ENCODE measurements around the gene FBP2. TPM values are rescaled to one million over a fixed set of nuclear protein-coding genes. Genes with fewer than 3 reads are reported as not detected.

The FBP2 gene
- polyA plus RNA-seq, 1 of the 3 experiments (the other 2 are of a cell fraction) = not detected

DNA sequence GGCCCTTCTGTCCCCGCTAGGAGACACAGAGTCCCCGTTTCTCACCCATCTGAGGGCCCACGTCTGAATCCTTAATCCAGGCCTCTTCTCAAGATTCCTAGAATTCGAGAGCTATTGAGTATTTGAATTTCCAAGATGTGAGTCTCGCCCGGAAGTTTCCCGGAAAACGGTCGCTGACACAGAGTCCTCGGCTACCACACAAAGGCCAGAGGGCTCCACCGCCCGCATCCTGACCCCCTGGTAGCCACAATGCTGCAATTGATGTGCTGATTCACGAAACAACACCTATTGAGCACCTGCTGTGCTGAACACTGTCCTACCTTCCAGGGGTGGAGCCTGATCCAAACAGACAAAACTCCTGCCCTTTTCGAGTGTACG lies 46.4 kb upstream of the FBP2 start:
- H3K4me3 ChIP-seq (ENCODE audit: low read depth in 2 of 2, low read length in 1 of 2) = no peak overlapping the region
- no peaks in the 10 kb centered on the region for H3F3A ChIP-seq (replicated peaks; ENCODE audit: insufficient read depth)
- DNase-seq = no peak
- no peaks in the 10 kb centered on the region for H3K27me3 ChIP-seq (ENCODE audit: insufficient read depth)
- H3K9ac ChIP-seq = no peak overlapping the region
- no peaks in the 10 kb centered on the region for H3K79me2 ChIP-seq (ENCODE audit: insufficient read depth)
- WGBS (ENCODE audit: low lambda C conversion rate) = 83% methylated on average over 15 of the region's 15 CpGs
- no peaks in the 10 kb centered on the region; a peak in 1 of 4 replicates for H3K4me1 ChIP-seq (ENCODE audit: control insufficient read depth in 1 of 2, insufficient read depth in 2 of 2, low read depth in 1 of 2, low read length in 1 of 2)
- TF ChIP-seq, protein P1, sequence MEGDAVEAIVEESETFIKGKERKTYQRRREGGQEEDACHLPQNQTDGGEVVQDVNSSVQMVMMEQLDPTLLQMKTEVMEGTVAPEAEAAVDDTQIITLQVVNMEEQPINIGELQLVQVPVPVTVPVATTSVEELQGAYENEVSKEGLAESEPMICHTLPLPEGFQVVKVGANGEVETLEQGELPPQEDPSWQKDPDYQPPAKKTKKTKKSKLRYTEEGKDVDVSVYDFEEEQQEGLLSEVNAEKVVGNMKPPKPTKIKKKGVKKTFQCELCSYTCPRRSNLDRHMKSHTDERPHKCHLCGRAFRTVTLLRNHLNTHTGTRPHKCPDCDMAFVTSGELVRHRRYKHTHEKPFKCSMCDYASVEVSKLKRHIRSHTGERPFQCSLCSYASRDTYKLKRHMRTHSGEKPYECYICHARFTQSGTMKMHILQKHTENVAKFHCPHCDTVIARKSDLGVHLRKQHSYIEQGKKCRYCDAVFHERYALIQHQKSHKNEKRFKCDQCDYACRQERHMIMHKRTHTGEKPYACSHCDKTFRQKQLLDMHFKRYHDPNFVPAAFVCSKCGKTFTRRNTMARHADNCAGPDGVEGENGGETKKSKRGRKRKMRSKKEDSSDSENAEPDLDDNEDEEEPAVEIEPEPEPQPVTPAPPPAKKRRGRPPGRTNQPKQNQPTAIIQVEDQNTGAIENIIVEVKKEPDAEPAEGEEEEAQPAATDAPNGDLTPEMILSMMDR (IDR thresholded peaks at IDR 0.05) = no peak
- H2AFZ ChIP-seq (ENCODE audit: low read depth) = no peak overlapping the region
- H3K36me3 ChIP-seq (replicated peaks in 1 of 2; ENCODE audit: control insufficient read depth in 1 of 2, insufficient read depth in 2 of 2, low read length in 1 of 2) = no peaks in the 10 kb centered on the region
- CTCF ChIA-PET = no interaction called here
- POLR2A ChIA-PET = no interaction called here
- H3K4me2 ChIP-seq = no peak overlapping the region
- no peaks in the 10 kb centered on the region for H4K20me1 ChIP-seq (ENCODE audit: insufficient read depth)
- no peak overlapping the region for H3K27ac ChIP-seq (ENCODE audit: low read depth in 2 of 2, low read length in 1 of 2)
- H3K9me3 ChIP-seq = no peaks in the 10 kb centered on the region
- no peaks in the 10 kb centered on the region for H3K9me2 ChIP-seq

DNA sequence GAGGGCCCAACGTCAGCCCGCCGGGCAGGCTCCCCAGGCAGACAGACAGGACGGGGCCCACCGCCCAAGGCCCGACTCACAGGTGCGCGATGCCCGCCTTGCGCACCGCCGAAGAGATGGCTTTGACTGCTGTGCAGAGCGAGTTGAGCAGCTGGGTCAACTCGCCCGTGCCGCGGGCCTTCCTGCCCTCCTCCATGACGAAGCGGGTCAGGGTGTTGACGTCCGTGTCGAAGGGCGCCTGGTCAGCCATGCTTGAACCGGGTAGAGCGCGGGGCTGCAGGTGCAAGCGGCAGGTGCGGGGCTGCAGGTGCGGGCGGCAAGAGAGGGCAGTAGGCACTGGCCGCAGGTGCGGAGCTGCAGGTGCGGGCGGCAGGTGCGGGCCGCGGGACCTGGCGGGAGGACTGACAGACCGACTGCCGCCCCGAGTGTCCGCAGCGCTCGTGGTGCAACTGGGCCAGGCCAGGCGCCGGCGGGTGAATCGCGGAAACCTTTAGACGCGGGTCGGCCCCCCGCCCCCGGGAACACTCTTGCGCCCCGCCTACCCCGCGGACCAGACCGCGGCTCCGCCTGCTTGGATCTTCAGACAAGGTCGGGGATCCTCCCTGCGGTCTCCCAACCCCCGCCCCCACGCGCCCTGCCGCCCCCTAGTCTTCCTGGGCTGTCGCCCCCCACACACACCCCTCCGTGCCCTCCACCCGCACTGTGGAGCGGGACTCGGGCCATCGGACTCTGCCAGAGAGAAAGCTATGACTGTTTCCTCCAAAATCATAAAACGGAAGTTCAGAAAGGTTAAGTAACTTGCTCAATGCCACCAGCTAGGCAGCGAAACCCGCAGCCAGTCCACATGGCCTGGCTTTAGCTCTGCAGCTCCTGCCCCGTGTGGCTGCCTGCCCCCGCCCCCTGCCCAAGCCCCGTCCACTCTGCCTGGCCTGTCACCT lies 45.7 kb upstream of the FBP2 start, which contains the start of gene FBP1:
FBP1 (minus strand) TSS at position 458 of the 938 bp plus-strand sequence; CDS start at position 250, 208 bp downstream.
- no peak for DNase-seq
- CTCF ChIA-PET = interaction anchor here (1.1 kb wide), 1 partner anchor 16 kb away, joined by 3 read pairs; no protein-coding TSS in a partner anchor
- TF ChIP-seq MXI1 (IDR thresholded peaks at IDR 0.05; ENCODE audit: low read depth, low read length) (no peak), FOXJ3 (CRISPR knock-in tag; IDR thresholded peaks at IDR 0.05) (no peak), POLR2AphosphoS5 (IDR thresholded peaks at IDR 0.05; ENCODE audit: low read depth, low read length) (no peak), SIN3A (IDR thresholded peaks at IDR 0.05; ENCODE audit: borderline replicate concordance, low read depth, low read length) (no peak), TEAD4 (IDR thresholded peaks at IDR 0.05; ENCODE audit: borderline replicate concordance, insufficient read depth) (no peak), NFIC (IDR thresholded peaks at IDR 0.05; ENCODE audit: borderline replicate concordance) (no peak), EP300 (IDR thresholded peaks at IDR 0.05; ENCODE audit: borderline replicate concordance in 1 of 2, low read depth in 1 of 2, low read length in 1 of 2) (no peak), TCF12 (IDR thresholded peaks at IDR 0.05) (no peak), NRF1 (IDR thresholded peaks at IDR 0.05; ENCODE audit: low read depth, low read length) (no peak), RXRA (IDR thresholded peaks at IDR 0.05; ENCODE audit: borderline replicate concordance, low read depth) (no peak), FOXM1 (IDR thresholded peaks at IDR 0.05; ENCODE audit: low read depth) (no peak), JUND (IDR thresholded peaks at IDR 0.05) (no peak), RFX5 (IDR thresholded peaks at IDR 0.05; ENCODE audit: low read length) (no peak)
- TF ChIP-seq, protein P2, sequence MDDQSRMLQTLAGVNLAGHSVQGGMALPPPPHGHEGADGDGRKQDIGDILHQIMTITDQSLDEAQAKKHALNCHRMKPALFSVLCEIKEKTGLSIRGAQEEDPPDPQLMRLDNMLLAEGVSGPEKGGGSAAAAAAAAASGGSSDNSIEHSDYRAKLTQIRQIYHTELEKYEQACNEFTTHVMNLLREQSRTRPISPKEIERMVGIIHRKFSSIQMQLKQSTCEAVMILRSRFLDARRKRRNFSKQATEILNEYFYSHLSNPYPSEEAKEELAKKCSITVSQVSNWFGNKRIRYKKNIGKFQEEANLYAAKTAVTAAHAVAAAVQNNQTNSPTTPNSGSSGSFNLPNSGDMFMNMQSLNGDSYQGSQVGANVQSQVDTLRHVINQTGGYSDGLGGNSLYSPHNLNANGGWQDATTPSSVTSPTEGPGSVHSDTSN (IDR thresholded peaks at IDR 0.05) = no peak
- TF ChIP-seq, protein P3, sequence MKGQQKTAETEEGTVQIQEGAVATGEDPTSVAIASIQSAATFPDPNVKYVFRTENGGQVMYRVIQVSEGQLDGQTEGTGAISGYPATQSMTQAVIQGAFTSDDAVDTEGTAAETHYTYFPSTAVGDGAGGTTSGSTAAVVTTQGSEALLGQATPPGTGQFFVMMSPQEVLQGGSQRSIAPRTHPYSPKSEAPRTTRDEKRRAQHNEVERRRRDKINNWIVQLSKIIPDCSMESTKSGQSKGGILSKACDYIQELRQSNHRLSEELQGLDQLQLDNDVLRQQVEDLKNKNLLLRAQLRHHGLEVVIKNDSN (IDR thresholded peaks at IDR 0.05; ENCODE audit: borderline replicate concordance, low read depth) = no peak
- POLR2A ChIA-PET = no interaction called here
- H3K4me1 ChIP-seq (ENCODE audit: control insufficient read depth in 1 of 2, insufficient read depth in 2 of 2, low read depth in 1 of 2, low read length in 1 of 2) = no peaks in the 10 kb centered on the region; a peak in 1 of 4 replicates
- no peak within 1 kb of the TSS for H3K27ac ChIP-seq (ENCODE audit: low read depth in 2 of 2, low read length in 1 of 2)
- no peak within 1 kb of the TSS for H3K4me3 ChIP-seq (ENCODE audit: low read depth in 2 of 2, low read length in 1 of 2)
- no peaks in the 10 kb centered on the region for H3K27me3 ChIP-seq (ENCODE audit: insufficient read depth)
- H2AFZ ChIP-seq (ENCODE audit: low read depth) = no peak within 1 kb of the TSS
- H3K9me3 ChIP-seq = no peaks in the 10 kb centered on the region
- H3K9ac ChIP-seq = no peak within 1 kb of the TSS
- H3K4me2 ChIP-seq = no peak within 1 kb of the TSS
- 82% methylated on average over 32 of the region's 79 CpGs for WGBS (ENCODE audit: low lambda C conversion rate)
- H3K36me3 ChIP-seq (replicated peaks in 1 of 2; ENCODE audit: control insufficient read depth in 1 of 2, insufficient read depth in 2 of 2, low read length in 1 of 2) = no peaks in the 10 kb centered on the region
- H3K9me2 ChIP-seq = no peaks in the 10 kb centered on the region
- no peaks in the 10 kb centered on the region for H3F3A ChIP-seq (replicated peaks; ENCODE audit: insufficient read depth)
- no peaks in the 10 kb centered on the region for H4K20me1 ChIP-seq (ENCODE audit: insufficient read depth)
- no peaks in the 10 kb centered on the region for H3K79me2 ChIP-seq (ENCODE audit: insufficient read depth)
